GM23338 (cell line): ENCODE data around the gene URM1.
A peak's percentile ranks its signal among the peaks of the same experiment; 100 is the strongest.

Experiments
- CREB1 ChIP-seq: fragments of 250-450 bp; sonication (Bioruptor Pico); IDR thresholded peaks from 2 replicates; pipeline ENCODE4 v1.5.0; 2020; ENCODE audit warnings: low read depth, mild to moderate bottlenecking, moderate library complexity
- CTCF ChIP-seq, 2 experiments: fragments of 200-600 bp in 1 of 2; sonication (generic) in 1 of 2; conservative IDR thresholded peaks; 2 replicates each; pipeline versions ENCODE4 v1.5.1 to v1.6.1; 2016 to 2017; ENCODE audit warnings: antibody characterized with exemption in 2 of 2, low read depth in 2 of 2, mild to moderate bottlenecking in 2 of 2, moderate library complexity in 1 of 2
- EZH2 ChIP-seq: fragments of 200-600 bp; sonication (generic); IDR thresholded peaks from one replicate; pipeline ENCODE4 v1.8.0; 2017; ENCODE audit warnings: antibody characterized with exemption, mild to moderate bottlenecking, low read depth; ENCODE audit not compliant: unreplicated experiment
- EZH2phosphoT487 ChIP-seq: fragments of 200-600 bp; sonication (generic); IDR thresholded peaks from one replicate; pipeline ENCODE4 v1.8.1; 2018; ENCODE audit warnings: antibody characterized with exemption; ENCODE audit not compliant: unreplicated experiment
- JUNB ChIP-seq: IDR thresholded peaks from one replicate; pipeline ENCODE4 v1.6.1; 2016; ENCODE audit warnings: antibody characterized with exemption; ENCODE audit not compliant: unreplicated experiment
- NANOG ChIP-seq: IDR thresholded peaks from 2 replicates; pipeline ENCODE4 v1.6.1; 2016; ENCODE audit warnings: antibody characterized with exemption, borderline replicate concordance
- POLR2AphosphoS5 ChIP-seq: IDR thresholded peaks from 2 replicates; pipeline ENCODE4 v1.6.1; 2016; ENCODE audit warnings: antibody characterized with exemption, low read depth
- REST ChIP-seq: IDR thresholded peaks from one replicate; pipeline ENCODE4 v1.6.1; 2018; ENCODE audit warnings: antibody characterized with exemption; ENCODE audit not compliant: unreplicated experiment
- STAT1 ChIP-seq: IDR thresholded peaks from one replicate; pipeline ENCODE4 v1.6.1; 2016; ENCODE audit warnings: antibody characterized with exemption; ENCODE audit not compliant: unreplicated experiment
- ZNF114 ChIP-seq: fragments of 250-450 bp; sonication (Bioruptor Pico); IDR thresholded peaks from 2 replicates; pipeline ENCODE4 v1.5.0; 2020; ENCODE audit warnings: mild to moderate bottlenecking, moderate library complexity
- ZNF331 ChIP-seq: fragments of 250-450 bp; sonication (Bioruptor Pico); IDR thresholded peaks from 2 replicates; pipeline ENCODE4 v1.5.0; 2020; ENCODE audit warnings: low read depth, mild to moderate bottlenecking, moderate library complexity
- ZNF462 ChIP-seq: fragments of 250-450 bp; sonication (Bioruptor Pico); IDR thresholded peaks from 2 replicates; pipeline ENCODE4 v1.5.0; 2020; ENCODE audit warnings: mild to moderate bottlenecking, moderate library complexity
- TF ChIP-seq, protein P1 (sequence below): IDR thresholded peaks from 2 replicates; pipeline ENCODE4 v1.6.1; 2016; ENCODE audit warnings: antibody characterized with exemption

DNA sequence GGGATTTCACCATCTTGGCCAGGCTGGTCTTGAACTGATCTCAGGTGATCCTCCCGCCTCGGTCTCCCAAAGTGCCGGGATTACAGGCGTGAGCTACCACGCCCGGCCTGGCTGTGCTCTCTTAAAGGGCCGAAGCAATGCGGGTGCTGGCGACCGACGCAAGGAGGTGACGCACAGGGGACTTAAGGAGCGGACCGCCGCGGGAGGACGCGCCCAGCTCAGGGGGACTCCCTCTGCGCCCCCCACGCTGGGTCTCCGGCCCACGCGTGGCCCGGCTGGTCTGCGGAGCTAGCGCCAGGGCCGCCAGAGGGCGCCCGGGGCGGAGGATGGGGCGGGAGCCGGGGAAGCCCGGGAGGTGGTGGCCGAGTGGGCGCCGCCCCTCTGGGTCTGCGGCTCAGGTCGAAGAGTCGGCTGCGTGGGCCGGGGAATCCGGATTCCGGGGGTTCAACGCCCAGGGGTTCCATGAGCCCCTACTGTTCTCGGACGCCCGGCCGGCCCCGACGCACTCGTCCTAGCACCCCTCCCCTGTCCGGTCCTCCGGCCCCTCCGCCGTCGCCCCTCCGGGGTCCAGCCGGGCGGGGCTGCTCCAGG, 49.0 kb downstream of the URM1 start:
- peak; percentile 69 to 79 for TF ChIP-seq CTCF (conservative IDR thresholded peaks at IDR 0.05; ENCODE audit: low read depth in 2 of 2)
- TF ChIP-seq EZH2, result no peak
- TF ChIP-seq EZH2phosphoT487, result no peak
- TF ChIP-seq POLR2AphosphoS5, result no peak
- TF ChIP-seq REST, result no peak
- TF ChIP-seq STAT1, result no peak
- no peak for TF ChIP-seq JUNB
- no peak for TF ChIP-seq ZNF331 (CRISPR knock-in tag)
- TF ChIP-seq CREB1 (CRISPR knock-in tag), result 0 out of 2 replicates have a peak, but pooled peaks have one; percentile 3
- TF ChIP-seq, protein P1, sequence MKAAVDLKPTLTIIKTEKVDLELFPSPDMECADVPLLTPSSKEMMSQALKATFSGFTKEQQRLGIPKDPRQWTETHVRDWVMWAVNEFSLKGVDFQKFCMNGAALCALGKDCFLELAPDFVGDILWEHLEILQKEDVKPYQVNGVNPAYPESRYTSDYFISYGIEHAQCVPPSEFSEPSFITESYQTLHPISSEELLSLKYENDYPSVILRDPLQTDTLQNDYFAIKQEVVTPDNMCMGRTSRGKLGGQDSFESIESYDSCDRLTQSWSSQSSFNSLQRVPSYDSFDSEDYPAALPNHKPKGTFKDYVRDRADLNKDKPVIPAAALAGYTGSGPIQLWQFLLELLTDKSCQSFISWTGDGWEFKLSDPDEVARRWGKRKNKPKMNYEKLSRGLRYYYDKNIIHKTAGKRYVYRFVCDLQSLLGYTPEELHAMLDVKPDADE, result no peak
- no peak for TF ChIP-seq ZNF114
- TF ChIP-seq NANOG, result no peak
- no peak for TF ChIP-seq ZNF462
